Fibroblast of villous mesenchyme (primary cell): Measurements from ENCODE around the gene ARL13A. TPM values are rescaled to one million over a fixed set of nuclear protein-coding genes. Genes with fewer than 3 reads are reported as not detected.
A peak's percentile ranks its signal among the peaks of the same experiment; 100 is the strongest.

Experiments used
- DNase-seq: peaks from one replicate; pipeline ENCODE4 v3.0.0-alpha.2; 2010; ENCODE audit warnings: low read depth
- H3K4me3 ChIP-seq: 2 replicates; pipeline ENCODE4 v1.5.1; 2011; ENCODE audit warnings: low read depth, mild to moderate bottlenecking, low read length
- total RNA-seq: library from RNA; depleted of rRNA; stranded (reverse); fragments of >200 nt; gene quantifications from 2 replicates; pipeline ENCODE4 v1.2.3, GENCODE V29; 2012
- TF ChIP-seq, protein P1 (sequence below): IDR thresholded peaks from 2 replicates; pipeline ENCODE4 v1.5.1; 2012; ENCODE audit warnings: low read depth, mild to moderate bottlenecking, low read length; ENCODE audit not compliant: insufficient read depth

ARL13A gene
- total RNA-seq, 1 donor, result not detected

DNA sequence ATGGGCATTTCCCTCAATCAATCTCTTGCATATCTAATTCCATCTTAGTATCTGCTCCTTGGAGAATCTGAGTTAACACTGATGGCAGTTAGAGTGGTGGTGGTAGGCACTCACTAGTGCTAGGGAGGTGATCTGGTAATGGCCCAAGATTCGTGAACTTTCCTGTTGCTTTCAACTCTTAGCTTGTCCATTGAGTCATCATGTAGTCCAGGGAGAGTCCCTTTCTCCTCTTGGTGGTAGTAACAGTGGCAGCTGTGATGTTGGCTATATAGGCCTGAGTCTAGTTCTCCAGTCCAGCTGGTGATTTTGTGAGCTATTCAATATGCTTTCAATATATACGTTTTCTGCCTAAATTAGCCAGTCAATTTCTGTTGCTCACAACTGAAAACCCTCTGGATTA is 33.7 kb upstream of the ARL13A start:
- no peak overlapping the region for H3K4me3 ChIP-seq
- TF ChIP-seq, protein P1, sequence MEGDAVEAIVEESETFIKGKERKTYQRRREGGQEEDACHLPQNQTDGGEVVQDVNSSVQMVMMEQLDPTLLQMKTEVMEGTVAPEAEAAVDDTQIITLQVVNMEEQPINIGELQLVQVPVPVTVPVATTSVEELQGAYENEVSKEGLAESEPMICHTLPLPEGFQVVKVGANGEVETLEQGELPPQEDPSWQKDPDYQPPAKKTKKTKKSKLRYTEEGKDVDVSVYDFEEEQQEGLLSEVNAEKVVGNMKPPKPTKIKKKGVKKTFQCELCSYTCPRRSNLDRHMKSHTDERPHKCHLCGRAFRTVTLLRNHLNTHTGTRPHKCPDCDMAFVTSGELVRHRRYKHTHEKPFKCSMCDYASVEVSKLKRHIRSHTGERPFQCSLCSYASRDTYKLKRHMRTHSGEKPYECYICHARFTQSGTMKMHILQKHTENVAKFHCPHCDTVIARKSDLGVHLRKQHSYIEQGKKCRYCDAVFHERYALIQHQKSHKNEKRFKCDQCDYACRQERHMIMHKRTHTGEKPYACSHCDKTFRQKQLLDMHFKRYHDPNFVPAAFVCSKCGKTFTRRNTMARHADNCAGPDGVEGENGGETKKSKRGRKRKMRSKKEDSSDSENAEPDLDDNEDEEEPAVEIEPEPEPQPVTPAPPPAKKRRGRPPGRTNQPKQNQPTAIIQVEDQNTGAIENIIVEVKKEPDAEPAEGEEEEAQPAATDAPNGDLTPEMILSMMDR, result no peak
- no peak for DNase-seq

DNA sequence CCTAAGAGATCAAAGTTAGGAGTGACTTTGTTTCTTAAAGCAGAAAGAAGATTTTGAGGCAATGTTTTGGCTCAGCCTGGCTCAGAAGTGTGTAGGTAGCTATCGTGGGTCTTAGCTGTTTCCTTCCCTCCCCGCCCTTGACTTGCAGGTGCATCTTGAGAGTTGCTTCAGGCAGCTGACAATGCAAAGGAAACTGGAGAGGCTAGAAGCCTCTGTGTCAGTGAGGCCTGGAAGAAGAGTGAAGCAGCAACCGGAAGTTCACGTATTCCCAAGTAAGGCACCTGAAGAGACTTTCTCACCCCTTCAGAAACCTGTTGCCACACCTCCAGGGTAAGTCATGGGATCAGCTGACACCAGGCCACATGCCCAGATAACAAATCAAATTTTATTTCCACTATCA is 30.2 kb upstream of the ARL13A start:
- TF ChIP-seq, protein P1, result no peak
- DNase-seq, result no peak
- H3K4me3 ChIP-seq, result no peak overlapping the region

- H3K4me3 ChIP-seq, result no peak overlapping the region
- no peak for DNase-seq
- TF ChIP-seq, protein P1, result no peak
Measured at GRCh38 chrX:100944601-100945000, 24.9 kb upstream of the ARL13A start.

DNA sequence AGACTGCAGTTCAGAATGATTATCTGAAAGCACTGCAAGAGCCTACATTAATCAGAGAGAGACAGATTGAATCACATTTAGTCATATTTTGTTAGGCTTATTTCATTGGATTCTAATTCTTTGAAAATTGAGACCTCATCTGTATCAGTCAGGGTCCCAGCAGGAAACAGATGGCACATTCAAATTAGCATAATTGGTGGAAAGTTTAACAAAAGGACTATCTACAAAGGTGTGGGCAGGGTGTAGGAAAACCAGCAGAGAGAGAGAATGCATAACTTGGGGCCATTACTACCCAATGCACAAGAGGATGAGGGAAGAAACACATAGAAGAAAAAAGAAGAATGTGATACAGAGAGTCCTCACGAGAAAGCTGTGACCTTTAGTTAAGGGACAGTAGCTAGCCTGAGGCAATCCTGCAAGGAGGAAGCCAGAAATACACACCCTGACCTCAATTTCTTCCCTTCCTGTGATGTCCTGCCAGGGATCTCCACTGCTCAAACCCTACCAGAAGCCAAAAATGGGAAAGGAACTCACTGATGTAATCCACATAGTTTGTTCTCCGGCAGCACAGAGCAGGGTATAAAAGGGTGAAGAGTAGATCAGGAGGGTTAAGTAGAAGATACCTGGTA is 23.1 kb upstream of the ARL13A start:
- no peak overlapping the region for H3K4me3 ChIP-seq
- TF ChIP-seq, protein P1, result no peak
- peak; percentile 44 for DNase-seq

- no peak overlapping the region for H3K4me3 ChIP-seq
Measured at GRCh38 chrX:100948557-100948956, 21.0 kb upstream of the ARL13A start.

GRCh38 chrX:100962811-100963210 is 6.7 kb upstream of the ARL13A start:
- TF ChIP-seq, protein P1, result no peak
- no peak overlapping the region for H3K4me3 ChIP-seq
- no peak for DNase-seq

More at GRCh38 chrX:100948557-100948956, 21.0 kb upstream of the ARL13A start:
- TF ChIP-seq, protein P1, result no peak
- no peak for DNase-seq

DNA sequence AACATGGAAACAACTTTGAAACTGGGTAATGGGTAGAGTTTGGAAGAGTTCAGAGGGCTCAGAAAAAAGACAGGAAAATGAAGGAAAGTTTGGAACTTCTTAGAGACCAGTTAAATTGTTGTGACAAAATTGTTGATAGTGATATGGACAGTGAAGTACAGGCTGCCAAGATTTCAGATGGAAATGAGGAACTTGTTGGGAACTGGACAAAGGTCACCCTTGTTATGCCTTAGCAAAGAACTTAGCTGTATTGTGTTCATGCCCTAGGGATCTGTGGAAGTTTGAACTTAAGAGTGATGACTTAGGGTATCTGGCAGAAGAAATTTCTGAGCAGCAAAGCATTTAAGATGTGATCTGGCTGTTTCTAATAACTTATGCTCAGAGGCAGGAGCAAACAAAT is 5.1 kb upstream of the ARL13A start:
- DNase-seq, result no peak
- TF ChIP-seq, protein P1, result no peak
- H3K4me3 ChIP-seq, result no peak overlapping the region
